Astrocyte of the spinal cord (primary cell): ENCODE results near the gene TACC2.
"Not testable (repeated sequence)": the region's sequence is repeated elsewhere in the genome, so short reads cannot be mapped to it uniquely, and the experiment has no call there.

Experiments
- DNase-seq: peaks from one replicate; pipeline ENCODE4 v3.0.0; 2011; ENCODE audit warnings: low read depth, low spot score
- H3K4me3 ChIP-seq: 2 replicates; pipeline ENCODE4 v1.5.1; 2011; ENCODE audit warnings: low read depth, mild to moderate bottlenecking, low read length, moderate library complexity
- in situ Hi-C: cut with HindIII; loops from 2 replicates; pipeline ENCODE4 v1.10.0; 2017; ENCODE audit warnings: low sequenced_read_pairs
- TF ChIP-seq, protein P1 (sequence below): IDR thresholded peaks from 2 replicates; pipeline ENCODE4 v1.5.1; 2012; ENCODE audit warnings: low read depth, mild to moderate bottlenecking, low read length, inconsistent platforms

Gene TACC2

DNA sequence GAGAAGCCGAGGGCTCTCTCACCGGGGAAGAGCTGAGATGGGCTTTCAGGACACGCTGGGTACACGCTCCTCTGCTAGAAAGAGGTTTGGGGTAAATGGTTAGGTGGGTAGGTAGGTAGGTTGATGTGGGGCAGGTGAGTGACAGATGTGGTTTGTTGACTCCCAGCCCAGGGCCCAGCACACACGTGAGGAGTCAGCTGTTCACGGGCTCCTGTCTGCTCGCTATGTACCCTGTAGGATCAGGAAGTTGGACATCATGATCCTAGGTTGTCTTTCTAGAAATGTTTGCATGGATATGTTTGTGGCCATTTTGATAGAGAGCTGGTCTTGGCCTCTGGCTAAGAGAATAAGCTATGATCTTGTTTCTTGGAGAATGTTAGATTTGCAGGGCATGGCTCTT is 109.0 kb downstream of the TACC2 start:
- no peak for DNase-seq
- in situ Hi-C loops, result no loop called here
- TF ChIP-seq, protein P1, sequence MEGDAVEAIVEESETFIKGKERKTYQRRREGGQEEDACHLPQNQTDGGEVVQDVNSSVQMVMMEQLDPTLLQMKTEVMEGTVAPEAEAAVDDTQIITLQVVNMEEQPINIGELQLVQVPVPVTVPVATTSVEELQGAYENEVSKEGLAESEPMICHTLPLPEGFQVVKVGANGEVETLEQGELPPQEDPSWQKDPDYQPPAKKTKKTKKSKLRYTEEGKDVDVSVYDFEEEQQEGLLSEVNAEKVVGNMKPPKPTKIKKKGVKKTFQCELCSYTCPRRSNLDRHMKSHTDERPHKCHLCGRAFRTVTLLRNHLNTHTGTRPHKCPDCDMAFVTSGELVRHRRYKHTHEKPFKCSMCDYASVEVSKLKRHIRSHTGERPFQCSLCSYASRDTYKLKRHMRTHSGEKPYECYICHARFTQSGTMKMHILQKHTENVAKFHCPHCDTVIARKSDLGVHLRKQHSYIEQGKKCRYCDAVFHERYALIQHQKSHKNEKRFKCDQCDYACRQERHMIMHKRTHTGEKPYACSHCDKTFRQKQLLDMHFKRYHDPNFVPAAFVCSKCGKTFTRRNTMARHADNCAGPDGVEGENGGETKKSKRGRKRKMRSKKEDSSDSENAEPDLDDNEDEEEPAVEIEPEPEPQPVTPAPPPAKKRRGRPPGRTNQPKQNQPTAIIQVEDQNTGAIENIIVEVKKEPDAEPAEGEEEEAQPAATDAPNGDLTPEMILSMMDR, result no peak
- no peak overlapping the region for H3K4me3 ChIP-seq

DNA sequence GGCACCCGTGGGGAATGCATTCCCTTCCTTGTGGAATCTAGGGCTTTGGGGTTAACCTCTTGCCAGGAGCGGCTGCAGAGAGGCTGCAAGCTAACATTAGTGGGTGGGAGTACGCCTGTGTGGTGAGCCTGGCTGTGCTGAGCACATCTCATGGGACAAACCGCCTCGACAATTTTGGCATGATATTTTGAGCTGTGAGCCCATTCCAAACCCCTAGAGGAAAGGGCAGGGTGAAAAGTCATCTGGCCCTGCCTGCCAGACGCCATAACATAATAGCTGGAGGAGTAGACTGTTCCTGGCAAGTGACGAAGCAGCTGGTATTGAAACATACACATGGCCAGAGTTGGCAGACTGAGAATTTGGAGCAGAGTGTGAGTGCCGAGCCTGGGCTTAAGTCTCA is 110.0 kb downstream of the TACC2 start:
- TF ChIP-seq, protein P1, result no peak
- no peak overlapping the region for H3K4me3 ChIP-seq
- in situ Hi-C loops, result no loop called here
- no peak for DNase-seq

DNA sequence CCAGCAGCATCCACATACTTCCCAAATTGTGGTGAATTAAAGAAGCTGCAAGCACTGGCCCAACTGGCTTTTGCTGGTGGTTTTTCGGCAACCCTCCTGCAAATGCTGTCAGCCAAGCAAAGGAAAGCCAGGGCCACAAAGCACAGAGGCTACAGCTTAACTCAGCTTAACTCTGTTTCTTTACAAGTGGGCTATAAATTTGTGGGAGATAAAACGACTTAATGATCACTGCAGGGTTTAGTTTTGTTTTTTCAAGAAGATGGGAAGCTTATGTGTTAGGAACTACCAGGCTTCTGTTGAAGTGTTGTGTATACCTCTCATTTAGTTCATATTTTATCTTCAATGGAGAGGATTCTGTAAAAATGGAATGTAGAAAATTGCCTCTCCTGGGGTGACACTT is 110.6 kb downstream of the TACC2 start:
- TF ChIP-seq, protein P1, result no peak
- in situ Hi-C loops, result no loop called here
- H3K4me3 ChIP-seq, result no peak overlapping the region
- no peak for DNase-seq

DNA sequence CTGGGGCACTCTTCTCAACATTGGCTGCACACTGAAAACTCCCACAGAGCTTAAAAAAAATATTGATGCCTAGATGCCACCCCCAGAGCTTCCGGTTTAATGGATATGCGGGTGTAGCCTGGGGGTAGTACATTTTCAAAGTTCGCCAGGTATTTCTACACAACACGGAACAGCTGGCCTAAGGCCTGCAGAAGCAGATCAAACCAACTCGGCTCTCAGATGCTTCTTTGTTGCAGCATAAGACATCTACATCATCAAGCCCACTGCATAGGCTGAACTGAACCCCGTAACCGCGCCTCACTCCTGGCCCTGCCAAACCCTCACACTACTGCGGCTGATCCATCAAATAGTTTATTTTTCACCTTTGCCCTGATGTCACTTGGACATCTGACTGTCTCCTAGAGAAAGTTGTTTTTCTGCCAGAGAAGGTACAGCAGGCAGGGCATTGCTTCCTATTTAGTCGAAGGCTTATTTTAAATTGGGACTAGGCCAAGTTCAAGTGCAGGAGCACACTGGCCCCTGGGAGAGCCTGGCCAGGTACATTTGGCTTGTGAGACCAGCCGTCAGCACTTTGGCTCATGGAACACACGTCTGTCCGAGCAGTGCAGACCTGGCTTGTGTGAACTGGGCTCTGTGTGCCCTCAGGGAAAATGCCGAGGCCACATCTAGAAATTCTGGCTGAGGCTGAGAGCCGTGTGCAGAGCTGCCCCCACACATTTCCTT is 113.3 kb downstream of the TACC2 start:
- DNase-seq, result no peak
- in situ Hi-C loops, result no loop called here
- TF ChIP-seq, protein P1, result no peak
- no peak overlapping the region for H3K4me3 ChIP-seq

DNA sequence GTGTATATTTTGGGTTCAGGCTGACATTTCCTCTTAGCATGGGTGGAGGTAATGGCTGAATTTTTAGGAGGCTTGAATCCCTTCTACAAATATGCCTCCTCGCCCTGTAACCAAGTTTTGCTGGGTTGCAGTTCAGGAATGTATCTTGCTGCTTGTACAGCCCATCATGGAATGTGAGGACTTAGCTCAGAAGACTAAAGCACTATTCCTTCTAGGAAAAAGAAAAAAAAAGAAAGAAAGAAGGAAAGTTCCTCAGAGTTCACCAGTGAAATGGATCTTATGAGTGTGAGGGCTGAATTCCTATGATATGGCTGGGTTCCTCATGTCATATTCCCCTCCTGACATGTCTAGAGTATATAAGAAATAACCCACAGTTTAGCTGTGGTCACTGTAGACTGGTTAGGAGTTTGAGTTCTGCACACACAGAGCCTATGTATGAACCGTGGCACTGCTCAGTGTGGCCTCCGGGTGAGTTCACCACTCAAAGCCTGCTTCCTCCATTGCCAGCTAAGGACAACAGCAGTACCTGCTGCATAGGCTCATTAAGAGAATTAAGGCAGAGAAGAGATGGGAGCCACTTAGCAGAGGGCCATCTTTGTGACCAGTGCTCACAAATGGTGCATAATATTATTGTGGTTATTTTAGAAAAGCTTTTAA is 114.0 kb downstream of the TACC2 start:
- no peak overlapping the region for H3K4me3 ChIP-seq
- TF ChIP-seq, protein P1, result no peak
- in situ Hi-C loops, result no loop called here

DNA sequence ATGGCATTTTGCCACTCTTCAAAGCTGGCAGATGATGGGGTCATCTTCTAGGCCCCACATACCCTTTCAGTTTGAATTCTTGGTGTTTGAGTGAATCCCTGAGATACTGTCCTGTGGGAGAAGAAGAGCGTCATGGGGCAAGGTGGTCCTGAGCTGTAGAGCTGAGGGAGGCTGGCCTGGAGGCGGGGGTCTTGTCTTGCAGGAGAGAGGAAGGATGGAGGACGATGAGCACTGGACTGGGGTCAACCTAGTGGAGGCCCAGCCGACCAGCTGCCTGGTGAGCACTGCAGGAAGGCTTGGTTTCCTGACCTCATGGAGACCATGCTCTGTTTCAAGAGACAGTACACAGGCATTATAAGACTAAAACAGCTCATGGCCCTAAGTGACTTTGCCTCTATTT is 114.6 kb downstream of the TACC2 start:
- no peak overlapping the region for H3K4me3 ChIP-seq
- TF ChIP-seq, protein P1, result no peak
- no peak for DNase-seq
- in situ Hi-C loops, result no loop called here

More for the DNA sequence above, 114.0 kb downstream of the TACC2 start:
- no peak for DNase-seq

DNA sequence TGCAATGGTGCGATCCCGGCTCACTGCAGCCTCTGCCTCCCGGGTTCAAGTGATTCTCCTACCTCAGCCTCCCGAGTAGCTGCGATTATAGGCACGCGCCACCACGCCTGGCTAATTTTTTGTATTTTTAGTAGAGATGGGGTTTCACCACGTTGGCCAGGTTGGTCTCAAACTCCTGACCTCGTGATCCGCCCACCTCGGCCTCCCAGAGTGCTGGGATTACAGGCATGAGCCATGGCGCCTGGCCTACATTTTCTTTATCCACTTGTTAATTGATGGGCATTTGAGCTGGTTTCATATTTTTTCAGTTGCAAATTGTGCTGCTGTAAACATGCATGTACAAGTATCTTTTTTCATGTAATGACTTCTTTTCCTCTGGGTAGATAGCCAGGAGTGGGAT is 119.8 kb downstream of the TACC2 start:
- DNase-seq, H3K4me3 ChIP-seq, in situ Hi-C loops: not testable (repeated sequence)
